Motor neuron (in vitro differentiated cells): ENCODE measurements around the gene PPP2R5A. TPM values are rescaled to one million over a fixed set of nuclear protein-coding genes. Genes with fewer than 3 reads are reported as not detected.
"Not testable (repeated sequence)": the region's sequence is repeated elsewhere in the genome, so short reads cannot be mapped to it uniquely, and the experiment has no call there.

ENCODE experiments used
- ATAC-seq, 8 experiments: fragments of 200-7000 bp; cut with Tn5 transposase; replicated peaks in 6 of 8; 2 replicates each; pipeline ENCODE4 v1.8.0; 2021; ENCODE audit warnings: mild to moderate bottlenecking in 8 of 8, moderate library complexity in 8 of 8
- H3K27ac ChIP-seq, 2 donors: fragments of 250-450 bp; sonication (Bioruptor Pico); 2 replicates each; pipeline ENCODE4 v1.9.0; 2021; ENCODE audit warnings: antibody characterized with exemption in 2 of 2, mild to moderate bottlenecking in 2 of 2, moderate library complexity in 1 of 2
- H3K4me1 ChIP-seq, 2 donors: fragments of 250-450 bp; sonication (Bioruptor Pico); replicated peaks in 1 of 2; 2 replicates each; pipeline ENCODE4 v1.6.1; 2021; ENCODE audit warnings: antibody characterized with exemption in 2 of 2, mild to moderate bottlenecking in 2 of 2, moderate library complexity in 1 of 2
- H3K4me3 ChIP-seq, 5 donors: fragments of 250-450 bp; sonication (Bioruptor Pico); 2 replicates each; pipeline ENCODE4 v1.9.0; 2021; ENCODE audit warnings: antibody characterized with exemption in 5 of 5, mild to moderate bottlenecking in 5 of 5, moderate library complexity in 4 of 5
- WGBS, 10 experiments: fragments of 450-650 bp; shearing (Covaris generic); methylation state at CpG; one replicate each; pipeline ENCODE4 v1.0.0; 2022; 5-methylcytosine and 5-hydroxymethylcytosine counted together
- in situ Hi-C, 9 experiments: fragments of 400-800 bp; cut with MboI; loops; one replicate each; pipeline ENCODE4 v1.15.0; 2021; ENCODE audit warnings: low sequenced_read_pairs in 9 of 9, low pct_unique_long_range_greater_than_20kb in 2 of 9; ENCODE audit not compliant: unreplicated experiment in 9 of 9
- total RNA-seq, 8 experiments: library from RNA; unstranded; fragments of 300-600 nt; gene quantifications; 2 replicates each; pipeline versions ENCODE4 v1.2.3 to v1.2.4, GENCODE V29; 2022

PPP2R5A gene
- total RNA-seq, 8 experiments from 2014 or later, result 6.3 to 14.6 (median 10.1) TPM

DNA sequence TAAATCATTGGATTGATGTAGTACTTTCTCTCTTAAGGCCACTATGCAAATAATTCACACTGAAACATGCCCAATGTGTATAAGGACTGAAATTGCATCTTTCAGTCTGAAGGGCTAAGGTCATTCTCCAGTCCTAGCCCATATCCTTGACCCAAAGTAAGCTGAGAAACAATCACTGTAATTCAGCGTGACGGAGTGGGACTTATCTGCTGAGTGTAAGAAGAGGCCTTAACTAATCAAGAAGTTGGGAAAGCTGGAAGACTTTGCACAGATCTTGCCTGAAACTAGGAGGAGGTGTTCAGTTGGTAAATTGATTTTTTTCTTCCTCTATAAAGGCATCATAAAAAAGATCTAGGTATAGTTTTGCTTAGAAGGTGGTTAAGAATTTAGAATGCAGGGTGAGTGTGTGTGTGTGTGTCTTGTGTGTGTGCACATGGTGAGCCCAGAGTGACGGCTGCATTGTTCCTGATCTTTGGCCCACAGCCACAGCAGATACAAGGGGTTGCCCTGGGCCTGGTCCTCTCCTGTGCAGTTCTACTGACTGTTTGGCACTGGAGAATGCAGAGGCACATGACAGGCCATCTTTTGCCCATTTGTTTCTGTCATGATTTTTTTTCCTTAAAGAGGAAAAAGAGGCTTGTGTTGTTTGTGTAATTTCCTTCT lies 13.3 kb upstream of the PPP2R5A start:
- 52 to 94% (median 75%) methylated on average over 1 to 3 of the region's 3 CpGs; no CpG with 5 or more reads in 3 of the 10 experiments for WGBS, 10 experiments
- peak in 5 of 8 experiments; percentile 98 to 100 (median 99) for ATAC-seq
- peaks cover 4 to 12% of the 10 kb centered on the region in 2 donors for H3K4me1 ChIP-seq
- H3K4me3 ChIP-seq, result no peak overlapping the region
- in situ Hi-C loops, result no loop called here
- no peak overlapping the region for H3K27ac ChIP-seq

DNA sequence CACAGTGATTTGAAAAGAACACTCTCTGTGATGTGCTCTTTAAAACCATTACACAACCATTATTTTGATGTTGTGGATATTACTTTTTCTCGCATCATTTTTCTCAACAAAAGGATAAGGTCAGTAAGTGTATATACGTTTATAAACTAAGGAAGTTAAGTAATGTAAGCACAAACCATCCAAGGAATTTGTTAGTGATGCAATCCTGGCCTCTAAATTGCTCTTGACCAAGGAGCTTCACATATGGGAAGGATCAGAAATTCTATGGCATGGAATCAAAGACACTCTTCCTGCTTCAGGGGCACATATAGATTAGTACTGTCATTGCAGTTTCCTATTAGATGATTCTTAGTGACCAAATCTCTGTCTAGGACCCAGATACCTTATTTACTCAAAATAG lies 3.6 kb upstream of the PPP2R5A start:
- Histone ChIP-seq H3K4me3 (no peak overlapping the region), H3K27ac (no peak overlapping the region), H3K4me1 (peaks cover 2 to 3% of the 10 kb centered on the region in 2 donors)
- in situ Hi-C loops, result loop anchor here in 1 of 9 experiments (25.0 kb wide), 1 partner anchor 219 kb away; no protein-coding TSS in a partner anchor
- 17 to 100% (median 75%) methylated on average over 1 to 2 of the region's 2 CpGs; no CpG with 5 or more reads in 1 of the 10 experiments for WGBS, 10 experiments
- no peak for ATAC-seq

GRCh38 chr1:212283741-212284140 lies 1.5 kb upstream of the PPP2R5A start:
- H3K4me1 ChIP-seq, result peaks cover 3 to 10% of the 10 kb centered on the region in 2 donors
- 72 to 100% (median 93%) methylated on average over 5 to 9 of the region's 9 CpGs; no CpG with 5 or more reads in 1 of the 10 experiments for WGBS, 10 experiments
- no peak overlapping the region for H3K4me3 ChIP-seq
- no peak overlapping the region for H3K27ac ChIP-seq
- in situ Hi-C loops, result loop anchor here in 1 of 9 experiments (25.0 kb wide), 1 partner anchor 221 kb away; no protein-coding TSS in a partner anchor
- no peak for ATAC-seq

DNA sequence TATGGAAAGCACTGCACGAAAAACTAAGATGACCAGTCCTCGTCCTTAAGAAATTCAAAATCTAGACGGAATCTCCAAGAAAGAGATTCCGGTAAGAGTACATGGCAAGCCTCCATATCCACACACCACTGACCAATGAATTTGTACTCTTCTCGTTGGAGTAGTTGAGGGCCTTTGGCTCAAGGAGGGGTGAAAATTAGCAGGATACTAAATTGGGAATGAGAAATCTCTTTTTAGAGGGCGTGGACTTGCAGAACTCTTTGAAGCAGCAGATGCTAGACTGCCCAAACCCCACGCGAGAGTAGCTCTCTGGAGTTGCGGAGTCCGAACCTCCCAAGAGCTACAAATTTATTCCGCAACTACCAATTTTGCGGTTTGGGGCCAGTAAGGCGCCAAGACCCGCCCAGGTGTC lies 872 bp upstream of the PPP2R5A start:
- peaks cover 3 to 10% of the 10 kb centered on the region in 2 donors for H3K4me1 ChIP-seq
- no peak overlapping the region for H3K27ac ChIP-seq
- H3K4me3 ChIP-seq, result peak overlapping the region; percentile 73 to 88 (median 79)
- in situ Hi-C loops, result loop anchor here in 1 of 9 experiments (25.0 kb wide), 1 partner anchor 222 kb away; no protein-coding TSS in a partner anchor
- no peak for ATAC-seq
- WGBS, 10 experiments, result 14 to 100% (median 32%) methylated on average over 1 to 14 of the region's 14 CpGs; no CpG with 5 or more reads in 2 of the 10 experiments

DNA sequence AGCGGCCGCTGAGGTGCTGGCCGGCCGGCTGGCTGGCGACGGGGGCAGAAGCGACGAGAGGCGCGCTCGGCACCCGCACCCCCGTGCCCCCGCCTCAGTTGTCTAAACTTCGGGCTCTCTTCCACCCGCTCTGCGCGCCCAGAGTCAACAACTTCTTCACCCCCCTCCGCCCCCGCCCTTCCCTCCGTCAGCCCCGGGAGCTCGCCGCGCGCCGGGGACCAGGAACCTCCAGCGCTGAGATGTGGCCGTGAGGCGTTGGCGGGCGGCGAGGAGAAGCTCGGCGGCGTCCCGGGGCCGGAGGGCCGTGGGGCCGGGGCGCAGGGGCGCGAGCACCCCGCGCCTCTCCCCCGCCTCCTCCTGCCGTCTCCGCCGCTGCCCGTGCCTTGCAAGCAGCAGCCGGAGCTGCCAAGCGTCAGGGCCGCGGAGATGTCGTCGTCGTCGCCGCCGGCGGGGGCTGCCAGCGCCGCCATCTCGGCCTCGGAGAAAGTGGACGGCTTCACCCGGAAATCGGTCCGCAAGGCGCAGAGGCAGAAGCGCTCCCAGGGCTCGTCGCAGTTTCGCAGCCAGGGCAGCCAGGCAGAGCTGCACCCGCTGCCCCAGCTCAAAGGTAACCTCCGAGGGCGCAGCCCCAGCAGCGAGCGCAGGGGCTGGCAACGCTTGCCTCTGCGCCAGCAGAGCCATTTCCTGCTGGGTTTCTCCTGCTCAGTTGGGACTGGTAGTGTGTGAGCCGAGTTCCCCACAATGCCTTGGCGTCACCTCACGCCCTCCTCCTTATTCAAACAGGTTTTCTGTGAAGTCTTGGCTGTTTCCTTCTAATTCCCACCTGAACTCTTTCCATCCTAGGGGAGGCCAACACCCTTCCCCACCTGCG lies 710 bp downstream of the PPP2R5A start:
- H3K27ac ChIP-seq, result peak overlapping the region; percentile 0 to 66

GRCh38 chr1:212286556-212287131 lies 1.4 kb downstream of the PPP2R5A start:
- H3K27ac ChIP-seq, result no peak overlapping the region

More for the DNA sequence above, 710 bp downstream of the PPP2R5A start:
- 0 to 1% (median 0%) methylated on average over 1 to 11 of the region's 85 CpGs; no CpG with 5 or more reads in 3 of the 10 experiments for WGBS, 10 experiments
- Histone ChIP-seq H3K4me1 (peaks cover 3 to 10% of the 10 kb centered on the region in 2 donors), H3K4me3 (peak overlapping the region; percentile 73 to 88 (median 79))
- peak; percentile 3 to 28 (median 6) for ATAC-seq
- in situ Hi-C loops, result loop anchor here in 1 of 9 experiments (25.0 kb wide), 1 partner anchor 224 kb away; no protein-coding TSS in a partner anchor

GRCh38 chr1:212287261-212287895 lies 2.2 kb downstream of the PPP2R5A start:
- Histone ChIP-seq H3K27ac (no peak overlapping the region), H3K4me1 (peaks cover 7 to 17% of the 10 kb centered on the region in 2 donors), H3K4me3 (peak overlapping the region; percentile 73 to 88 (median 79))
- no peak for ATAC-seq
- in situ Hi-C loops, result loop anchor here in 1 of 9 experiments (25.0 kb wide), 1 partner anchor 225 kb away; no protein-coding TSS in a partner anchor
- 13 to 70% (median 42%) methylated on average over 1 to 3 of the region's 3 CpGs for WGBS, 10 experiments

More at GRCh38 chr1:212286556-212287131, 1.4 kb downstream of the PPP2R5A start:
- 0 to 3% (median 0%) methylated on average over 6 to 17 of the region's 17 CpGs for WGBS, 10 experiments
- Histone ChIP-seq H3K4me1 (peaks cover 7 to 17% of the 10 kb centered on the region in 2 donors), H3K4me3 (peak overlapping the region; percentile 73 to 88 (median 79))
- ATAC-seq, result no peak
- in situ Hi-C loops, result loop anchor here in 1 of 9 experiments (25.0 kb wide), 1 partner anchor 224 kb away; no protein-coding TSS in a partner anchor

DNA sequence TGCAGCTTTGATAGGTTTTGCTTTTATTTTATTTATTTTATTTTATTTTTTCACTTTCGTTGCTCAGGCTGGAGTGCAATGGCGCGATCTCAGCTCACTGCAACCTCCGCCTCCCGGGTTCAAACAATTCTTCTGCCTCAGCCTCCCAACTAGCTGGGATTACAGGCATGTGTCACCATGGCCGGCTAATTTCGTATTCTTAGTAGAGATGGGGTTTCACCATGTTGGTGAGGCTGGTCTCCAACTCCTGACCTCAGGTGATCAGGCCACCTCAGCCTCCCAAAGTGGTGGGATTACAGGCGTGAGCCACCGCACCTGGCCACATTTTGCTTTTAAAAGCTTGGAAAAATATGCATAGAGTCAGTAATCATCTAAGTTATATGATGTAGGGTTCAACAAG lies 2.8 kb downstream of the PPP2R5A start:
- peaks cover 7 to 17% of the 10 kb centered on the region in 2 donors for H3K4me1 ChIP-seq
- ATAC-seq, H3K4me3 ChIP-seq, H3K27ac ChIP-seq: not testable (repeated sequence)
- in situ Hi-C loops, result loop anchor here in 1 of 9 experiments (25.0 kb wide), 1 partner anchor 226 kb away; no protein-coding TSS in a partner anchor
- WGBS, 10 experiments, result 85 to 100% (median 90%) methylated on average over 2 to 9 of the region's 9 CpGs; no CpG with 5 or more reads in 1 of the 10 experiments

GRCh38 chr1:212288615-212289014 lies 3.4 kb downstream of the PPP2R5A start:
- in situ Hi-C loops, result loop anchor here in 1 of 9 experiments (25.0 kb wide), 1 partner anchor 226 kb away; no protein-coding TSS in a partner anchor
- peaks cover 7 to 17% of the 10 kb centered on the region in 2 donors for H3K4me1 ChIP-seq
- no peak for ATAC-seq
- H3K27ac ChIP-seq, result no peak overlapping the region
- H3K4me3 ChIP-seq, result no peak overlapping the region

DNA sequence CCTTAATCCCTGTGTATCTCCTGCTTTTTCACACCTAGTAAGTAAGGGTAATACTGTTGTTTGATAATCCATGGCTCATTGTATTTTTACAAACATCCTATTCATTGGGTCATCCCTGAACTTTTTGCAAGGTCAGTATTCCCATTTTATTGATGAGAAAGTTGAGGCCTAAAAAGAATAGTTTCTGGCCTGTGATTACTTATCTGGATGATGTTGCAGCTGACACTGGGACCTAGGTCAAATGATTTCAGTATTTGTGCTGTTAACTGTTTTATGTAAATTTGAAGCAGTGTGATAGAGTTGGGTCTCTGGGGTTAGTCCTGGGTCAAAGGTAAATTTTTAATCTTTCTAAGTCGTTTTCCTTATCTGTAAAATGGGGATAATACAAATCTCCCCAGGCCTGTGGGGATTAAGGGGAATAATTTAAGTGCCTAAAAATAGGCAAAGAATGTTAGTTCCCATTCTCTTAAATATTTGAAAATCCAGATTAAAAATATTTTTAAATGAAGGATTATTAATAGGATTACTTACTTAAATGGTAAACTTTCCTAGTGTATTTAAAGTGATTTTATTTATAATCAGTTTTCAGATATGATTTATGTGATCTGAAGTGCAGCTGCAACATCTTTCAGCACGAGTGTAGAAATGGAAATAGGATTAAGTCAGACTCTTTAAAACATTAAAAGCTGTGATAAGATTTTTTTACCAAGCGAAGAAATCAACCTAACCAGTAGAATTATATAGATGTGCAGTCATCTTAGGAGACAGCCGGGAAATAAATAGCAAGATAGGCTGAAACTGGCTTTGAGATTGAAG lies 4.3 kb downstream of the PPP2R5A start:
- in situ Hi-C loops, result loop anchor here in 1 of 9 experiments (25.0 kb wide), 1 partner anchor 227 kb away; no protein-coding TSS in a partner anchor
- H3K4me1 ChIP-seq, result peaks cover 4 to 15% of the 10 kb centered on the region in 2 donors
- WGBS, 10 experiments, result 48 to 81% (median 68%) methylated on average over 2 to 4 of the region's 4 CpGs
- no peak overlapping the region for H3K27ac ChIP-seq
- ATAC-seq, result no peak
- H3K4me3 ChIP-seq, result no peak overlapping the region

- in situ Hi-C loops, result loop anchor here in 1 of 9 experiments (25.0 kb wide), 1 partner anchor 228 kb away; no protein-coding TSS in a partner anchor
- no peak overlapping the region for H3K4me3 ChIP-seq
- H3K4me1 ChIP-seq, result peaks cover 4 to 15% of the 10 kb centered on the region in 2 donors
- no peak overlapping the region for H3K27ac ChIP-seq
- ATAC-seq, result no peak
Measured at GRCh38 chr1:212290608-212291007, 5.4 kb downstream of the PPP2R5A start.
